ENCODE results near the gene PTPN1.
"Not testable (repeated sequence)": the region's sequence is repeated elsewhere in the genome, so short reads cannot be mapped to it uniquely, and the experiment has no call there.

PTPN1 gene

DNA sequence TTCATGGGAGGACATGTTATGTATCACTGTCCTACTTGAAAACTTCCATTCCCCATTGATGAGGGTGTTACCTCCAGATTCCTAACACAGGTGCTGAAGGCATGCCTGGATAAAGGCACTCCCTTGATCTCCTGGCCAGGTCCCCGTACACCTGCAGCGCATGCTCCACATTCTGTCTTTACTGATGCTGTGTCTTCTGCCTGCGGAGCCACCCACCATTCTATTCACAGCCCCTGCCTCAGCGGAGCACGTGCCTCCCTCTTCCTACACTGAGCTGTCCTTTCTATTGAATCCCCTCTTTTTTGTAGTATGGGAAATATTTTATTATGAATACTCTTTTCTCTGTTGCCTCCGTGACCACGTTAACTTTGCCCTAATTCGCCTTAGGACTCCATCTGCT lies 25.0 kb downstream of the PTPN1 start:
- no peak for DNase-seq

GRCh38 chr20:50536333-50536732 lies 26.1 kb downstream of the PTPN1 start:
- no peak for DNase-seq

DNA sequence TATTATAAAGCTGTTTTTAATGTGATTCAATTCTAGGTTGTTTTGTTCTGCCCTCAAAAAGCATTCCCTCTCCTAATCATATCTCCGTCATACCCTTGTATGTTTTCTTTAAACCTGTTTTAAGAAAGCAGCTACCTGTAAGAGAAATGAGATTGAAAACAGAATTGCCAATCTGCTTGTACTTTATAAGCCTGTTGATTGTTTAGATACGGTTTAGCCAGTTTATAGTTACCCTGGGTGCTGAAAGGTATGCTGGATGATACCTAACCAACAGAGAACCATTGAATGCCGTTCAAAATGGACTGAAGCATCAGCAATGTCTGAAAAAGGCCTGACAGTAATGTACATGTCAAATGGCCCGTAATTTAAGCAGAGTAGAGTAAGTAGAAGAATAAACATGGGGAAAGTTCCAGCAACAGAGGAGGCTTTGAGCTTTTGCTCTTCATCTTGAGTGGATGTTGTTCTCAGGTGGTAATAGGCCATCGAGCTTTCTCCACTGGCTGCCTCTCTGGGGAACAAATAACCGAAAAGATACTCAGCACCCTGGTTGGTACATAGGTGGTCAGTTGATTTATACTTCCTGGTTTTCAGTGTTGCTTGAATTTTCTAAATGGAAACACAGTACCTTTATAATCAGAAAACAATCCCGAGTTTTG lies 27.5 kb downstream of the PTPN1 start:
- no peak for DNase-seq

- DNase-seq, result no peak
Measured at GRCh38 chr20:50538276-50538675, 28.1 kb downstream of the PTPN1 start.

DNA sequence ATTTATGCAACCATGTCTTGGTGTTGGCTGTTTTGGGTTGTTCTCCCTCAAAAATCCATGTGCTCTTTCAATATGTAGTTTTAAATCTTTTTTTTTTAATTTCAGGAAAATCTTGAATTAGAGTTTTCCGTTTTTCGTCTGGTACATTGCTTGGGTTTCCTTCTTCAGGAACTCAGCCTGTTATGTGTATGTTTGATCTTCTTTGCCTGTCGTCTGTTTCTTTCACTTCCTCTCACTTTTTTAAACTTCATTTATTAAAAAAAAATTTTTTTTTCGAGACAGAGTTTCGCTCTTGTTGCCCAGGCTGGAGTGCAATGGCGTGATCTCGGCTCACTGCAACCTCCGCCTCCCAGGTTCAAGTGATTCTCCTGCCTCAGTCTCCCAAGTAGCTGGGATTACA lies 29.6 kb downstream of the PTPN1 start:
- not testable (repeated sequence) for DNase-seq

DNA sequence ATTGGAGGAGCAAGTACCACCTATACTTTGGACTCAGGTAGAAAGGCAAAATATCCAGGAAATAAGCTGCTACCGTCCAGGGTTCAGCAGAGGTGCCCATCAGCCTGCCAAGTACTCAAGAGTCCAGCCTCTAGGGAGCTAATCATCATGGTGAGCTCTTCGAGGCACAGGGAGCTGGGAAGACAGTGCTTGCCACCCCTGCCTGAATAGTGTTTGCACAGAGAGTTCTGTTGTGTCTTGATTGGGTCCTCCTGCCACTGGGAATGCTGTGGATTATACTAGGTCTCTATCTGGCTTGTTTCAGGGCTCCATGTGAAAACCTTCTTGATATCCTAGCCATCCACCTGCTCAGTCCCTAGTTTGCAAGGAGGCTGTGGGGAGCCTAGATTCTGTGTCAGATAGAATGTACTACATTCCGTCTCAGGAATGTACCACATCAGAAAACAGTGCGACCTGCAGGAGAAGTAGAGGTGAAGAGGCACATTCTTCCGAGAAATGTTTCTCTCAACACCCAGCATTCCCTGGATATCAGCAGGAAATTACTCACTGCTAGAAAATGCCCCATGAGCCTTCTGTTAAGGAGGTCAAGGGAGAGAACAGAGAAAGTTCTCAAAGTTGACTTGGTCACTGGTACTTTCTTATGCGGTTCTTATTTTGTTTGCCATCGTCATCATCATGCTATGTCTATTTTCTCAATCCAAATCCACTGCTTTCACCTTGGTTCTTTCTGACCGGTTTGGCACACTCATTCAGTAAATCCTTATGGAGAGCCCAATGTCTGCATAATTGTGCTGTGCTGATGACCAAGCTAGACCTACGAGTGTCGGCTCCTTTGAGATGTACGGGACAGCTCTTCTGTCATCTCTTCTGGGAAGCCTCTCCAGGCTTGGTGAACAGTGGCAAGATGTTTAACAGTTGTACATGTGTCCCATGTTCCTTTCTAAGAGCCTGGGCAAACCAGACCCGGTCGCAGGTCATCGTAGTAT lies 30.7 kb downstream of the PTPN1 start:
- DNase-seq, result no peak

GRCh38 chr20:50541606-50542041 lies 31.4 kb downstream of the PTPN1 start:
- no peak for DNase-seq

GRCh38 chr20:50543326-50543725 lies 33.1 kb downstream of the PTPN1 start:
- DNase-seq, result no peak

- DNase-seq, result no peak
Measured at GRCh38 chr20:50545126-50545525, 34.9 kb downstream of the PTPN1 start.

DNA sequence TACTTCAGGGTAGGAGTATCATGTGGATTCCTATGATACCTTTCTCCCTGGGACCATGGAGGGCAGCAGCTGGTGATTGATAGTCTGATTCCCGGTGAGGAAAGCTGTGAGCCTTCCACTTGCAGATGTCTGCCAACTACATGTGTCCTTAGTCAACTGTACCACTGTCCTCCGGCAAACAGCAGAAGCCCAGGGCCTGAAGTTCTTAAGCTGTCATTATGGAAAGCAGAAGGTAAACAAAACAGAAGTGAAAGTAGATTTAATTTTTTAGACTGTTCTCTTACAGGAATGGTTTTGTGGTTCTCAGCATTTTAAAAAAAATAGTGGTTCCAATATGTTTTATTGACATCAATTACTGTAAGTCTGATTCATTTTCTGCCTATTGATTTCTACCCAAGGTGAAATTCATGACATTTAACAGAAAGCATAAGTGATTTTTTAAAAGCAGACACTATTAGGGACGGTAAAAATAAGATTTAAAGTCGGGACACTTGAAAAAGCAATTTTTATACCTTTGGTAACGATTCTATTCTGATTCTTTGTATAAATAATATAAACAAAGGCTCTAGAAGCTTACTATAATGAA lies 36.6 kb downstream of the PTPN1 start:
- no peak for DNase-seq

- no peak for DNase-seq
Measured at GRCh38 chr20:50547964-50548363, 37.8 kb downstream of the PTPN1 start.

DNA sequence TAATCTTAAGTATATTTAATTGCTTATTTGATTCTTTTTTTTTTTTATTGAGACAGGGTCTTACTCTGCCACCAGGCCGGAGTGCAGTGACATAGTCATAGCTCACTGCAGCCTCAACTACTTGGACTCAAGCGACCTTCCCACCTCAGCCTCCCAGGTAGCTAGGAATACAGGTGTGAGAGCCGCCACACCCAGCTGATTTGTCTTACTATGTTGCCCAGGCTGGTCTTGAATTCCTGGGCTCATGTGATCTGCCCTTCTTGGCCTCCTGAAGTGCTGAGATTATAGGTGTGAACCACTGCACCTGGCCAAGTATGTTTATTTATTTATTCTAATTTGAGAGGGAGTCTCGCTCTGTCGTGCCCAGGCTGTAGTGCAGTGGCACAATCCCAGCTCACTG lies 38.2 kb downstream of the PTPN1 start:
- no peak for DNase-seq

GRCh38 chr20:50550531-50550930 lies 40.3 kb downstream of the PTPN1 start:
- no peak for DNase-seq

- no peak for DNase-seq
Measured at GRCh38 chr20:50551288-50551687, 41.1 kb downstream of the PTPN1 start.

GRCh38 chr20:50552979-50553378 lies 42.8 kb downstream of the PTPN1 start:
- DNase-seq, result no peak

DNA sequence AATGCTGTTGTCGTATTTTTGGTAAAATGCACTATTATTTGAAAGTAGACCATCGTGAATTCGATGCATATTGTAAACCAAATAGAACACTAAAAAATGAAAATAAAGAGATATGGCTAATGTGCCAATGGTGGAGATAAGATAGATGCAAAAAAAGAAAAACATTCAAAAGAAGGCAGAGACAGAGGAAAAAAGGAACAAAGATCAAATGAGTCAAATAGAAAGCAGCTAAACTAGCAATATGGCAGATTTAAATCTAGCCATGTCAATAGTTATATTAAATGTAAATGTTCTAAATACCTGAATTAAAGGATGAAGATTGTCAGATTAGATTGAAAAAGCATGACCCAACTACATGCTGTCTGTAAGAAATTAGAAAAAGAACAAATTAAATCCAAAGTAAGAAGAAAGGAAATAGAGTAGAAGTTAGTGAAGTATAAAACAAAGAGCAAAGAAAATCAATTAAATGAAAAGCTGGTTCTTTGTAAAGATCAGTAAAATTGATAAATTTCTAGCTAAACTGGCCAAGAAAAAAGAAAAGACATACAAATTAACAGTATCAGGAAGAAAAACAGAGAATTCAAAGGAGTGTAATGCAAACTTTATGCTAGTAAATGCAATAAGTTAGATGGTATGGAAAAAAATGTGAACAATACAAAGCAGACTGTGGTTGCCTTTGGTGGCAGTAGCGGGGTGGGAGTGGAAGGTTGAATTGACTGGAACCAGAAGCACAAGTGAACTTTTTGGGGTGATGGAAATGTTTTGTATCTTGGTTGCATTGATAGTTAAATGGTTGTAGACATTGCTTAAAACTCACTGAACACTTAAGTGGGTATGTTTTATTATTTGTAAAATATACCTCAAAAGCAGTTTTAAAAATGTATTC lies 44.8 kb downstream of the PTPN1 start:
- DNase-seq, result no peak

- no peak for DNase-seq
Measured at GRCh38 chr20:50555662-50556061, 45.5 kb downstream of the PTPN1 start.

DNA sequence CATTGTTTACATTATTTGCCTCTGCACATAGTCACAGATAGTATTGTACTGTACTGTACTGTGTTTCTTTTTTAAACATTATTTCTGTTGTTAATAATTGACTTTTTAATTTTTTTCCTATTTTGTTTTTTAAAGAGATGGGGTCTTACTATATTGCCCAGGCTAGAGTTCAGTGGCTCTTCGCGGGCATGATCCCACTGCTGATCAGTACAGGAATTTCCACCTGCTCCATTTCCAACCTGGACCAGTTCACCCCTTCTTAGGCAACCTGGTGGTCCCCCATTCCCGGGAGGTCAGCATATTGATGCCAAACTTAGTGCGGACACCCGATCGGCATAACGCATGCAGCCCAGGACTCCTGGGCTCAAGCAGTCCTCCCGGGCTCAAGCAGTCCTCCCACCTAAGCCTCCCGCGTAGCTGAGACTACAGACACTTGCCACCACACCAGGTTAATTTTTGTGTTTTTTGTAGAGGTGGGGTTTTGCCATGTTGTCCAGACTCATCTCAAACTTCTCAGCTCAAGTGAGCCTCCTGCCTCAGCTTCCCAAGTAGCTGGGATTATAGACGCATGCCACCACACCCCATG lies 47.5 kb downstream of the PTPN1 start:
- no peak for DNase-seq

DNA sequence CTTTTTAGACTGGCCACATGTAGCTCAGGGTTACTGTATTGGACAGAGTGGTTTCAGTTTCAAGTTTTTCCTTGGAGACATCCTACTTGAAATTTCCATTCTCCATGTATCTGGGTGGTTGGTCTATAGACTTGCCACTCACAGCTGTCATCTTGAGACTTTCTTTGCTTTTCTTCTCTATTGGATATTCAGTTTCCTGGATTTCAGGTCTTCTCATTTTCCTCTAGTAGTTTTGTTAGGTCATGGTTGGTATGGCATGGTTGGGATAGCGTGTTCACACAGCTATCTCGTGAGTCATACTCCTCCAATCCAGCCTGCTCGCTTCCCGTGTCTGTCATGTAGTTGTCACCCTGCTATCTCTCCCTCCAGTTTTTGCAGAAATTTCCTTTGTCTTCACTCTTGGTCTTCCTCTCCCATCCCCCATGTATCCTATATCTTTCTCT lies 48.3 kb downstream of the PTPN1 start:
- DNase-seq, result no peak

GRCh38 chr20:50559149-50559548 lies 49.0 kb downstream of the PTPN1 start:
- no peak for DNase-seq

DNA sequence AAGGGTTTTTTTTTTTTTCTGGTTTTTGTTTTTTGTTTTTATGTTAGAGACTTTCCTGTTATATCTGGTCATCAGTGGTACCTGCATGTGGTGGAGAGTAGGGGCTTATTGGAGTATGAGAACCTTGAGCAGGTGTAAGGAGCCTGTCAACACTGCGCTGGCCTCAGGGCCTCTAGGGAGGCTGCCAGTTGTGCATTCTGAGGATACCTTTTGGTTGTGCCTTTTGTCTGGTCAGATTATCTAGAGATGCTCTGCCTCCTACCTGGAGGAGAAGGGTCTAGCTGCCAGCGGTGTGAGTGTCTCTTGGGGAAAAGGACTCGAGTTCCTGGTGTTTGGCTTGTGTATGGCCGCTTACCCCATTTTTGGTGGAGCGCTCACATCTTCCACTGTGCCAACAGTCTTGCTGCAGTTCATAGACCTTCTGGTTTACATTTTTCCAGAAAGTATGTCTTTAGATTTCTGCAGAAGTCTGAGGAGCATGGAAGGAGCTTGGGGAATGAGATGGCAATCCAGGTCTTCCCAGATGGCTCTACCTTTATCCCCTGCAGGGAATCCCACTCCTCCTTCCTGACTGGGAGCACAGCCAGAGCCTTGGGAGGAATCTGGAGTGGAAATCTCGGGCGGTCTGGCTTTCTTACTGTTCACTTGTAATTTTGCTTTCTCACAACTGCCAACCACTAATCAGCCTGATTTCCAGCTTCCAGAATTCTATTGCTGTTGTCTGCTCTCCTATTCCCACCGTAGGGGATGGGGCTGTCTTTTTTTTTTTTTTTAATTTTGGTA lies 49.9 kb downstream of the PTPN1 start:
- no peak for DNase-seq
